ENCODE results near the gene ATP1A1. TPM values are rescaled to one million over a fixed set of nuclear protein-coding genes. Genes with fewer than 3 reads are reported as not detected.

Gene ATP1A1
- total and polyA plus RNA-seq, 2 donors (not counting 3 experiments of a cell fraction or from before 2014, with no cell fraction given), result 263 to 325 TPM

DNA sequence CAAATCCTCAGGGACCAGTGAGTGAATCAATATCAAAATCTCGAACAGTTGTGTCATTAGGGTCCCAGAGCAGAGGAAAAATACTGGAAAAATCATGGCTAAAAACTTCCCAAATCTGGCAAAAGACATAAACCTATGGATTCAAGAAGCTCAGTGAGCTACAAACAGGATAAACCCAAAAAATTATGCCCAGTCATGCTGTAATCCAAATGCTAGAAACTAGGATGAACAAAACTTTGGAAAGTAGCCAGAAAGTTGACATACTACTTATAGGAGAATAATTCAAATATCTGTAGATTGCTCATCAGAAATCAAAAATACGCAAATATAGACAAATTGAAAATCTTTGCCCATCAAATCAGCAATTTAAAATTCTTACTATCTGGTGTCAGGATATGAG, 34.6 kb upstream of the ATP1A1 start:
- DNase-seq (ENCODE audit: low read depth, low spot score) (no peak), FAIRE-seq (no peak)
- POLR2A ChIA-PET, result no interaction called here
- H3K9me3 ChIP-seq (replicated peaks; ENCODE audit: control insufficient read depth, insufficient read depth, low read length), result no peaks in the 10 kb centered on the region
- no peaks in the 10 kb centered on the region for H3K27me3 ChIP-seq (ENCODE audit: control insufficient read depth in 2 of 2, insufficient read depth in 2 of 2, low read length in 2 of 2)
- H3K79me2 ChIP-seq (ENCODE audit: control insufficient read depth, insufficient read depth, low read length), result no peaks in the 10 kb centered on the region
- intact Hi-C loops (cut with micrococcal nuclease), result no loop called here
- H3K9ac ChIP-seq (replicated peaks; ENCODE audit: extremely low read depth, insufficient read depth, low read length), result no peak overlapping the region
- H3K4me3 ChIP-seq (replicated peaks in 1 of 3; ENCODE audit: insufficient read depth in 1 of 3, low read depth in 1 of 3, low read length in 3 of 3), result no peak overlapping the region
- no peak overlapping the region for H3K27ac ChIP-seq (ENCODE audit: insufficient read depth, low read depth, low read length)
- H2AFZ ChIP-seq (ENCODE audit: low read depth, low read length), result no peak overlapping the region
- H4K20me1 ChIP-seq (replicated peaks; ENCODE audit: control insufficient read depth, extremely low read depth, insufficient read depth, low read length), result no peaks in the 10 kb centered on the region
- TF ChIP-seq MYC (IDR thresholded peaks at IDR 0.05; ENCODE audit: low read depth, low read length), result no peak
- H3K36me3 ChIP-seq (ENCODE audit: control insufficient read depth in 2 of 2, extremely low read depth in 1 of 2, insufficient read depth in 2 of 2, low read length in 2 of 2), result no peaks in the 10 kb centered on the region
- BruUV-seq (replicated peaks), result no TSS peak
- H3K4me1 ChIP-seq (ENCODE audit: control insufficient read depth, extremely low read depth, insufficient read depth, low read length), result peaks cover 16% of the 10 kb centered on the region
- dilution Hi-C loops (cut with MboI; ENCODE audit: extremely low pct_ligation_motif_present, low sequenced_read_pairs), result no loop called here
- H3K9me1 ChIP-seq (replicated peaks; ENCODE audit: control insufficient read depth, extremely low read depth, insufficient read depth, low read length), result no peaks in the 10 kb centered on the region
- CTCF ChIA-PET, result no interaction called here
- no peak overlapping the region for H3K4me2 ChIP-seq (ENCODE audit: insufficient read depth, low read length)

GRCh38 chr1:116340506-116341231, 32.4 kb upstream of the ATP1A1 start:
- no peak overlapping the region for H3K4me2 ChIP-seq (ENCODE audit: insufficient read depth, low read length)
- H4K20me1 ChIP-seq (replicated peaks; ENCODE audit: control insufficient read depth, extremely low read depth, insufficient read depth, low read length), result no peaks in the 10 kb centered on the region
- H3K4me1 ChIP-seq (ENCODE audit: control insufficient read depth, extremely low read depth, insufficient read depth, low read length), result no peaks in the 10 kb centered on the region
- H3K9me1 ChIP-seq (replicated peaks; ENCODE audit: control insufficient read depth, extremely low read depth, insufficient read depth, low read length), result no peaks in the 10 kb centered on the region
- BruUV-seq (replicated peaks), result no TSS peak
- no peak overlapping the region for H2AFZ ChIP-seq (ENCODE audit: low read depth, low read length)
- H3K9me3 ChIP-seq (replicated peaks; ENCODE audit: control insufficient read depth, insufficient read depth, low read length), result no peaks in the 10 kb centered on the region
- no peak overlapping the region for H3K9ac ChIP-seq (replicated peaks; ENCODE audit: extremely low read depth, insufficient read depth, low read length)
- intact Hi-C loops (cut with micrococcal nuclease), result no loop called here
- ChIA-PET CTCF (interaction anchor here (0.5 kb wide), 1 partner anchor 8 kb away, joined by 3 read pairs; no protein-coding TSS in a partner anchor), POLR2A (no interaction called here)
- FAIRE-seq (no peak), DNase-seq (ENCODE audit: low read depth, low spot score) (no peak)
- no peak overlapping the region for H3K27ac ChIP-seq (ENCODE audit: insufficient read depth, low read depth, low read length)
- H3K79me2 ChIP-seq (ENCODE audit: control insufficient read depth, insufficient read depth, low read length), result no peaks in the 10 kb centered on the region
- no peaks in the 10 kb centered on the region for H3K36me3 ChIP-seq (ENCODE audit: control insufficient read depth in 2 of 2, extremely low read depth in 1 of 2, insufficient read depth in 2 of 2, low read length in 2 of 2)
- H3K4me3 ChIP-seq (replicated peaks in 1 of 3; ENCODE audit: insufficient read depth in 1 of 3, low read depth in 1 of 3, low read length in 3 of 3), result no peak overlapping the region
- dilution Hi-C loops (cut with MboI; ENCODE audit: extremely low pct_ligation_motif_present, low sequenced_read_pairs), result no loop called here
- no peaks in the 10 kb centered on the region for H3K27me3 ChIP-seq (ENCODE audit: control insufficient read depth in 2 of 2, insufficient read depth in 2 of 2, low read length in 2 of 2)
- no peak for TF ChIP-seq POLR2AphosphoS5 (IDR thresholded peaks at IDR 0.05; ENCODE audit: insufficient read depth, low read depth, low read length)
- no peak for TF ChIP-seq JUN (IDR thresholded peaks at IDR 0.05; ENCODE audit: borderline replicate concordance, insufficient read depth, insufficient read length, low read depth)
- no peak for TF ChIP-seq FOS (IDR thresholded peaks at IDR 0.05; ENCODE audit: borderline replicate concordance, insufficient read depth, low read length)
